WTC11 (cell line): ENCODE measurements around the gene CFAP74. TPM values are rescaled to one million over a fixed set of nuclear protein-coding genes. Genes with fewer than 3 reads are reported as not detected.

Source experiments
- ATAC-seq: fragments of 200-7000 bp; cut with Tn5 transposase; 2 replicates; pipeline ENCODE4 v1.10.0; 2021; ENCODE audit warnings: mild to moderate bottlenecking, moderate library complexity
- CTCF ChIA-PET: fragments of 300-600 bp; sonication (Branson Sonifier 250); formaldehyde crosslinking; loops from one replicate; lab custom pipeline; 2021; ENCODE audit warnings: antibody characterized with exemption; lab: Charles Lee
- POLR2A ChIA-PET: fragments of 350-600 bp; sonication (Branson Sonifier 250); formaldehyde crosslinking; loops from one replicate; lab custom pipeline; 2021; ENCODE audit warnings: antibody characterized with exemption; lab: Charles Lee
- DNase-seq: peaks from one replicate; pipeline ENCODE4 v3.0.0; 2021; ENCODE audit warnings: low spot score
- H3K27ac Mint-ChIP-seq: 2 replicates; pipeline ENCODE4 v1.8.0; 2021; ENCODE audit warnings: mixed read lengths
- H3K27me3 Mint-ChIP-seq: 2 replicates; pipeline ENCODE4 v1.8.0; 2021; ENCODE audit warnings: low read depth, mild to moderate bottlenecking, moderate library complexity, mixed read lengths
- H3K36me3 Mint-ChIP-seq: 2 replicates; pipeline ENCODE4 v1.8.0; 2021; ENCODE audit warnings: mixed read lengths
- H3K4me1 Mint-ChIP-seq: 2 replicates; pipeline ENCODE4 v1.8.0; 2022; ENCODE audit warnings: mixed read lengths
- H3K4me3 Mint-ChIP-seq: 2 replicates; pipeline ENCODE4 v1.8.0; 2021; ENCODE audit warnings: mild to moderate bottlenecking, moderate library complexity, mixed read lengths
- H3K9me3 Mint-ChIP-seq: 2 replicates; pipeline ENCODE4 v1.8.0; 2021; ENCODE audit warnings: mixed read lengths
- AR ChIP-seq: fragments of 250-450 bp; sonication (Bioruptor Pico); IDR thresholded peaks from 2 replicates; pipeline ENCODE4 v1.9.0; 2021; ENCODE audit warnings: mild to moderate bottlenecking
- ATF2 ChIP-seq: sonication (generic); formaldehyde crosslinking; IDR thresholded peaks from 2 replicates; pipeline ENCODE4 v1.8.1; 2022; ENCODE audit warnings: low read depth, missing genetic modification reagents, borderline replicate concordance
- ELF4 ChIP-seq: sonication (generic); formaldehyde crosslinking; IDR thresholded peaks from 2 replicates; pipeline ENCODE4 v1.8.1; 2022; ENCODE audit warnings: low read depth, mild to moderate bottlenecking, moderate library complexity, missing genetic modification reagents
- EMX1 ChIP-seq: fragments of 250-450 bp; sonication (Bioruptor Pico); IDR thresholded peaks from 2 replicates; pipeline ENCODE4 v1.8.0; 2021; ENCODE audit warnings: mild to moderate bottlenecking
- GTF2I ChIP-seq: fragments of 250-450 bp; sonication (Bioruptor Pico); conservative IDR thresholded peaks from 2 replicates; pipeline ENCODE4 v1.4.0; 2021; ENCODE audit warnings: mild to moderate bottlenecking
- JAZF1 ChIP-seq: fragments of 250-450 bp; sonication (Bioruptor Pico); IDR thresholded peaks from 2 replicates; pipeline ENCODE4 v1.9.0; 2021; ENCODE audit warnings: moderate library complexity, mild to moderate bottlenecking, inconsistent platforms
- PRDM15 ChIP-seq: sonication (generic); formaldehyde crosslinking; IDR thresholded peaks from 2 replicates; pipeline ENCODE4 v1.8.0; 2022; ENCODE audit warnings: missing genetic modification reagents
- PRRX2 ChIP-seq: fragments of 250-450 bp; sonication (Bioruptor Pico); IDR thresholded peaks from 2 replicates; pipeline ENCODE4 v1.8.0; 2021; ENCODE audit warnings: mild to moderate bottlenecking
- TCF7 ChIP-seq: sonication (generic); formaldehyde crosslinking; IDR thresholded peaks from 2 replicates; pipeline ENCODE4 v1.8.0; 2022; ENCODE audit warnings: mild to moderate bottlenecking, low read depth, missing genetic modification reagents, moderate library complexity
- USF2 ChIP-seq: sonication (generic); formaldehyde crosslinking; IDR thresholded peaks from 2 replicates; pipeline ENCODE4 v1.8.1; 2023; ENCODE audit warnings: mild to moderate bottlenecking, missing genetic modification reagents, moderate library complexity
- ZNF396 ChIP-seq: fragments of 250-450 bp; sonication (Bioruptor Pico); IDR thresholded peaks from 2 replicates; pipeline ENCODE4 v1.8.0; 2021; ENCODE audit warnings: mild to moderate bottlenecking, moderate library complexity, borderline replicate concordance
- ZNF532 ChIP-seq: fragments of 250-450 bp; sonication (Bioruptor Pico); IDR thresholded peaks from 2 replicates; pipeline ENCODE4 v1.9.0; 2021; ENCODE audit warnings: mild to moderate bottlenecking, borderline replicate concordance
- total RNA-seq: library from RNA; stranded (reverse); gene quantifications from 3 replicates; pipeline ENCODE4 v1.2.3, GENCODE V29; 2021

The CFAP74 gene
- total RNA-seq, 1 experiment from 2014 or later: 0.35 TPM

GRCh38 chr1:1916851-1917251 lies 86.7 kb downstream of the CFAP74 start (continued):
- TF ChIP-seq ATF2 (CRISPR knock-in tag): no peak
- TF ChIP-seq ELF4 (CRISPR knock-in tag): no peak
- TF ChIP-seq TCF7 (CRISPR knock-in tag): no peak
- TF ChIP-seq GTF2I (CRISPR knock-in tag): no peak
- no peak for TF ChIP-seq AR (CRISPR knock-in tag)

GRCh38 chr1:1915911-1916840 lies 87.4 kb downstream of the CFAP74 start:
- POLR2A ChIA-PET: no interaction called here
- CTCF ChIA-PET: interaction anchor here (1.4 to 5.7 kb wide), 4 partner anchors 7 to 129 kb away, joined by 5 to 46 read pairs (median 10); no protein-coding TSS in a partner anchor
- no peaks in the 10 kb centered on the region for H3K36me3 Mint-ChIP-seq
- H3K4me3 Mint-ChIP-seq: no peak overlapping the region
- TF ChIP-seq PRRX2 (CRISPR knock-in tag) (no peak), PRDM15 (CRISPR knock-in tag) (peak; percentile 36; the same call in 1 of the 2 replicates), ZNF396 (no peak)
- no peaks in the 10 kb centered on the region for H3K9me3 Mint-ChIP-seq
- no peak for DNase-seq
- H3K27me3 Mint-ChIP-seq: no peaks in the 10 kb centered on the region; the same call in 1 of the 2 replicates
- no peak for ATAC-seq
- peaks cover 10% of the 10 kb centered on the region; the same call in 1 of the 2 replicates for H3K4me1 Mint-ChIP-seq
- no peak overlapping the region; the same call in 1 of the 2 replicates for H3K27ac Mint-ChIP-seq

- Mint-ChIP-seq H3K4me1 (peaks cover 14% of the 10 kb centered on the region), H3K4me3 (no peak within 1 kb of the TSS), H3K27me3 (no peaks in the 10 kb centered on the region; the same call in 1 of the 2 replicates), H3K36me3 (no peaks in the 10 kb centered on the region), H3K9me3 (no peaks in the 10 kb centered on the region), H3K27ac (peak within 1 kb of the TSS; percentile 41; the same call in 1 of the 2 replicates)
- ChIA-PET POLR2A (no interaction called here), CTCF (interaction anchor here (0.5 to 5.7 kb wide), 3 partner anchors 29 to 231 kb away, joined by 3 to 46 read pairs (median 3); no protein-coding TSS in a partner anchor)
- DNase-seq (no peak), ATAC-seq (no peak)
- TF ChIP-seq ATF2 (CRISPR knock-in tag) (no peak), EMX1 (CRISPR knock-in tag) (no peak), USF2 (CRISPR knock-in tag) (no peak), JAZF1 (CRISPR knock-in tag) (no peak), ZNF532 (CRISPR knock-in tag) (no peak), PRRX2 (CRISPR knock-in tag) (no peak)
Observed at GRCh38 chr1:1914971-1915692, 88.5 kb downstream of the CFAP74 start, which contains the start of gene CALML6. Gene CALML6, plus strand, starts transcription at chr1:1915260. Its CDS starts 21 bp downstream, at chr1:1915281.
